Natural killer cell (primary cell): ENCODE measurements around the gene DUSP12. TPM values are rescaled to one million over a fixed set of nuclear protein-coding genes. Genes with fewer than 3 reads are reported as not detected.

Source experiments
- ATAC-seq, 3 donors: fragments of 150-1000 bp in 2 of 3; fragments of 200-7000 bp in 1 of 3; cut with Tn5 transposase; 1 replicate in 1 of 3; 2 replicates in 2 of 3; pipeline ENCODE4 v1.10.0; 2021; ENCODE audit warnings: mild to moderate bottlenecking in 2 of 3, moderate library complexity in 2 of 3
- DNase-seq, 2 donors: peaks; one replicate each; pipeline versions ENCODE4 v3.0.0 to v3.0.0-alpha.2; 2013 to 2021; ENCODE audit warnings: mixed read lengths in 1 of 2
- H3K27ac ChIP-seq: one replicate; pipeline ENCODE4 v1.5.1; 2013; ENCODE audit warnings: mild to moderate bottlenecking, low read length
- H3K27me3 ChIP-seq: one replicate; pipeline ENCODE4 v1.6.1; 2013; ENCODE audit warnings: low read length; ENCODE audit not compliant: control insufficient read depth, insufficient read depth
- H3K36me3 ChIP-seq: one replicate; pipeline ENCODE4 v1.6.1; 2013; ENCODE audit warnings: low read length; ENCODE audit not compliant: control insufficient read depth, insufficient read depth
- H3K4me1 ChIP-seq: one replicate; pipeline ENCODE4 v1.6.1; 2013; ENCODE audit warnings: low read length; ENCODE audit not compliant: control insufficient read depth, insufficient read depth
- H3K4me3 ChIP-seq: one replicate; pipeline ENCODE4 v1.5.1; 2013; ENCODE audit warnings: low read length
- H3K9me3 ChIP-seq: one replicate; pipeline ENCODE4 v1.6.1; 2013; ENCODE audit warnings: low read length; ENCODE audit not compliant: control insufficient read depth, insufficient read depth
- H3K27ac Mint-ChIP-seq, 2 donors: one replicate each; pipeline ENCODE4 v1.8.0; 2022; ENCODE audit warnings: mild to moderate bottlenecking in 2 of 2, mixed read lengths in 2 of 2, moderate library complexity in 1 of 2
- H3K27me3 Mint-ChIP-seq, 2 donors: one replicate each; pipeline ENCODE4 v1.8.0; 2022; ENCODE audit warnings: low read depth in 2 of 2, mixed read lengths in 2 of 2
- H3K36me3 Mint-ChIP-seq: one replicate; pipeline ENCODE4 v1.8.0; 2022; ENCODE audit warnings: mixed read lengths
- H3K4me1 Mint-ChIP-seq, 2 donors: one replicate each; pipeline ENCODE4 v1.8.0; 2022; ENCODE audit warnings: mixed read lengths in 2 of 2
- H3K4me3 Mint-ChIP-seq: one replicate; pipeline ENCODE4 v1.8.0; 2022; ENCODE audit warnings: mild to moderate bottlenecking, moderate library complexity, mixed read lengths
- H3K9me3 Mint-ChIP-seq, 2 donors: one replicate each; pipeline ENCODE4 v1.8.0; 2022; ENCODE audit warnings: mixed read lengths in 2 of 2
- WGBS: methylation state at CpG from one replicate; pipeline ENCODE4 v1.1.7; 2013; ENCODE audit warnings: missing lambda C conversion rate; ENCODE audit not compliant: insufficient coverage; 5-methylcytosine and 5-hydroxymethylcytosine counted together
- intact Hi-C: fragments of 100-400 bp; cut with micrococcal nuclease; formaldehyde crosslinking; loops from one replicate; pipeline ENCODE4 v1.14.2; 2022
- total RNA-seq, 4 donors: library from RNA; stranded (reverse); fragments of 120-200 nt in 1 of 4; gene quantifications; one replicate each; pipeline versions ENCODE4 v1.2.3 to v1.2.4, GENCODE V29; 2013 to 2022
- TF ChIP-seq, protein P1 (sequence below): fragments of 200-600 bp; IDR thresholded peaks from one replicate; pipeline ENCODE4 v1.8.0; 2022; ENCODE audit warnings: antibody characterized with exemption

Gene DUSP12
- total RNA-seq, 3 donors from 2014 or later (not counting 1 experiment from before 2014, with no cell fraction given): 26.9 to 31.7 (median 28.5) TPM

DNA sequence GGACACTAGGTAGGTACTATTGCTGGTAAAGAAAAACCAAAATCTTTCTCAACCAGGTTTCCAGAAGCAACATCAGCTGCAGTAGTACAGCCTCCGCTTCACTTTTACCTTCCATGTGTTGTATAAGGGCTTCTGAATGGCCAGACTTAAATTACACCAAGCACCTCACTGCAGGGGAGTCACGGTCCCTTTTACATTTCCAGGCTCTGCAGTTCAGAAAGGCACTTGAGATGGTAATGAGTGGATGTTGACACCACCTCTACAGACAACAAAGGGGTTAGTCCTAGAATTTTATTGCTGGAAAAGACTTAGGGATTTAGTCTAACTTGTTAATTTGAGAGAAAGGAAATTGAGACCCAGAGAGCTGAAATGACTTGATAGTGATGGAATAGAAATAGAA, 12.0 kb upstream of the DUSP12 start:
- H3K36me3 Mint-ChIP-seq: no peaks in the 10 kb centered on the region
- no peak overlapping the region for H3K4me3 ChIP-seq
- peak overlapping the region in 1 of 2 donors; percentile 81 for H3K27ac Mint-ChIP-seq
- no peaks in the 10 kb centered on the region for H3K27me3 ChIP-seq
- no peaks in the 10 kb centered on the region for H3K9me3 Mint-ChIP-seq
- no CpG with 5 or more reads among the region's 2 CpGs for WGBS
- no peaks in the 10 kb centered on the region for H3K9me3 ChIP-seq
- DNase-seq (no peak), ATAC-seq (no peak)
- no peaks in the 10 kb centered on the region for H3K36me3 ChIP-seq
- no peak overlapping the region for H3K27ac ChIP-seq
- peaks cover 34 to 45% of the 10 kb centered on the region in 2 donors for H3K4me1 Mint-ChIP-seq
- intact Hi-C loops: loop anchor here (1.0 to 10.0 kb wide), 2 partner anchors 10 to 523 kb away; partner anchors contain the start of gene FCER1G
- H3K4me3 Mint-ChIP-seq: no peak overlapping the region
- H3K4me1 ChIP-seq: peaks cover 32% of the 10 kb centered on the region
- H3K27me3 Mint-ChIP-seq: no peaks in the 10 kb centered on the region
- TF ChIP-seq, protein P1, sequence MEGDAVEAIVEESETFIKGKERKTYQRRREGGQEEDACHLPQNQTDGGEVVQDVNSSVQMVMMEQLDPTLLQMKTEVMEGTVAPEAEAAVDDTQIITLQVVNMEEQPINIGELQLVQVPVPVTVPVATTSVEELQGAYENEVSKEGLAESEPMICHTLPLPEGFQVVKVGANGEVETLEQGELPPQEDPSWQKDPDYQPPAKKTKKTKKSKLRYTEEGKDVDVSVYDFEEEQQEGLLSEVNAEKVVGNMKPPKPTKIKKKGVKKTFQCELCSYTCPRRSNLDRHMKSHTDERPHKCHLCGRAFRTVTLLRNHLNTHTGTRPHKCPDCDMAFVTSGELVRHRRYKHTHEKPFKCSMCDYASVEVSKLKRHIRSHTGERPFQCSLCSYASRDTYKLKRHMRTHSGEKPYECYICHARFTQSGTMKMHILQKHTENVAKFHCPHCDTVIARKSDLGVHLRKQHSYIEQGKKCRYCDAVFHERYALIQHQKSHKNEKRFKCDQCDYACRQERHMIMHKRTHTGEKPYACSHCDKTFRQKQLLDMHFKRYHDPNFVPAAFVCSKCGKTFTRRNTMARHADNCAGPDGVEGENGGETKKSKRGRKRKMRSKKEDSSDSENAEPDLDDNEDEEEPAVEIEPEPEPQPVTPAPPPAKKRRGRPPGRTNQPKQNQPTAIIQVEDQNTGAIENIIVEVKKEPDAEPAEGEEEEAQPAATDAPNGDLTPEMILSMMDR: no peak

GRCh38 chr1:161738627-161739287, 10.8 kb upstream of the DUSP12 start:
- TF ChIP-seq, protein P1: peak; percentile 55
- intact Hi-C loops: loop anchor here (1.0 to 10.0 kb wide), 3 partner anchors 11 to 524 kb away; partner anchors contain the start of gene FCER1G
- no peaks in the 10 kb centered on the region for H3K27me3 Mint-ChIP-seq
- peak; percentile 91 to 93 (median 92) for ATAC-seq
- WGBS: 43% methylated on average over 4 of the region's 4 CpGs
- H3K9me3 Mint-ChIP-seq: no peaks in the 10 kb centered on the region
- no peak overlapping the region for H3K4me3 ChIP-seq
- H3K36me3 ChIP-seq: no peaks in the 10 kb centered on the region
- peaks cover 34 to 45% of the 10 kb centered on the region in 2 donors for H3K4me1 Mint-ChIP-seq
- peak overlapping the region; percentile 58 for H3K4me3 Mint-ChIP-seq
- no peaks in the 10 kb centered on the region for H3K27me3 ChIP-seq
- DNase-seq: peak; percentile 79 to 83
- peak overlapping the region; percentile 81 to 84 for H3K27ac Mint-ChIP-seq
- no peaks in the 10 kb centered on the region for H3K9me3 ChIP-seq
- no peaks in the 10 kb centered on the region for H3K36me3 Mint-ChIP-seq
- H3K27ac ChIP-seq: peak overlapping the region; percentile 57
- H3K4me1 ChIP-seq: peaks cover 32% of the 10 kb centered on the region

DNA sequence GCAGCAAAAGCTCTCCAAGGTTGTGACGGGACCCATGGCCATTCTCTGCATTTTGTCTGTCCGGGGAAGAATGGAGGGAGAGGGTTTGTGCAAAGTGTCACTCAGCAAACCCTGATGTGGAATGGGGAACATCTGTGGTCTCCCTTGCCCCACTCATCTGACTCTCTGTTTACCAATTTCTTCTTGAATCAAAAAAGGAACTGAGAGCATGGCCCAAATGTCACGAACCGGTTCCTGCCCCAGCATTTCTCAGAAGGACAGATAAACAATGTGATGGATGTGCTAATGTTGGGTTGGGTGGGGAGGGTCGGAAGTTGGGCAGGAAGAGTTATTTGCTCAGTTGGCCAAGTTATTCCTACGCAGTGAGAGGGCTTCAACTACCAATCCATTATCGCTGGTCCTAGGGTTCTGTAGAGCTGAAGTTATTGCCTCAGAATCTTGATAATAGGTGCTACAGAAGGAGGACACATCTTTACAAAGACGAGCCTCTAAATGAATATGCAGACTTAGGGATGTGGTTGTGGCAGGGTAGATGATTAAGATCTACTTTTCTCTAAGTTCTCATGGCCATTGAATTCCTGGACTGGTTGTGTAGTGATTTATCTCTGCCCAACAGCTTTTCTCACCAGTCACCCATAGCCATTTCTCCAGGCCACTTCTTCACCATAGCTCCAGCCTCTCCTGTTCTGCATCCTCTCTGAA, 9.6 kb upstream of the DUSP12 start:
- ATAC-seq (no peak), DNase-seq (no peak)
- Histone ChIP-seq H3K36me3 (no peaks in the 10 kb centered on the region), H3K4me1 (peaks cover 32% of the 10 kb centered on the region), H3K27ac (peak overlapping the region; percentile 57), H3K9me3 (no peaks in the 10 kb centered on the region), H3K4me3 (no peak overlapping the region), H3K27me3 (no peaks in the 10 kb centered on the region)
- H3K27ac Mint-ChIP-seq: peak overlapping the region; percentile 81 to 84
- peak overlapping the region; percentile 53 for H3K4me3 Mint-ChIP-seq
- intact Hi-C loops: loop anchor here (1.0 to 10.0 kb wide), 2 partner anchors 174 to 525 kb away; partner anchors contain the start of gene FCER1G
- H3K36me3 Mint-ChIP-seq: no peaks in the 10 kb centered on the region
- no peaks in the 10 kb centered on the region for H3K9me3 Mint-ChIP-seq
- TF ChIP-seq, protein P1: no peak
- peaks cover 34 to 45% of the 10 kb centered on the region in 2 donors for H3K4me1 Mint-ChIP-seq
- peaks cover 0 to 3% of the 10 kb centered on the region in 2 donors for H3K27me3 Mint-ChIP-seq
- WGBS: 38% methylated on average over 7 of the region's 8 CpGs
